GM19463 (cell line): Measurements from ENCODE around the gene PARD3.
"Not testable (repeated sequence)": the region's sequence is repeated elsewhere in the genome, so short reads cannot be mapped to it uniquely, and the experiment has no call there.

Experiments used
- ATAC-seq: cut with Tn5 transposase; IDR thresholded peaks from one replicate; pipeline ENCODE4 v1.9.1; 2021; ENCODE audit warnings: mild to moderate bottlenecking, moderate library complexity; ENCODE audit not compliant: unreplicated experiment

PARD3 gene

DNA sequence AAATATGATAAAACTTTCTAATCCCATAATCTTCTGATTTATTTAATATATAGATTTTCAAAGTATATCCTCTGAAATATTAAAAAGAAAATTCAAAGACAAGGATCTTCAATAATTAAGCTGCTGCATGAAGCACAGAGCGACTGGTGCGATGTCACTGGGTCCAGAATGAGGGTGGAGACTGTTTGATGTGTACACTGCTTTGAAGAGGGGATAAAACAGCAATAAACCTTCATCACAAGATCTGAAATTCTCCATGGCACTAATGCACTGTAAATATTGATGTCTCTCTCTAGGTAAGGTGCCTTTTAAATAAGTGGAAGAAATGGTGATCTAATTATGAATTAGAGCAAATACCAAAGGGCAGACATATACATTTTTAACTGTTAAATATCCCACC, 337.8 kb downstream of the PARD3 start:
- no peak for ATAC-seq

DNA sequence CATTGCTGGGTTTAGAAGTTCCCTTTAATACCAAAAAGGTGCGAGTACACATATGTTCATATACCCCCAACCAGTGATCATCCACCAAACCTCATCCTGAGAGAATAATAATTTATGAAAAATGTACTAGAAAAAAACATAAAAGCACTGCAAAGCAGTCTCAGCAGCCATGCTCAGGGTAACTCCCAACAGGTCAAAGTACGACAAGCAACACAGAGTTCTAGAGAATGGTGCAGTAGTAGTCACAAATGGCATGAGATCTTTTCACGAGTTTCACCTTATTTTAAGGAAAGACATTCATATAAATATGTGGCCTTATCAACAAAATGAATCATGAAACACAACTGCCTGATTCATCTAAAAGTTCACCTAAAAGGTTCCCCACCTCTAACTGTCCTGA, 338.5 kb downstream of the PARD3 start:
- ATAC-seq: no peak

DNA sequence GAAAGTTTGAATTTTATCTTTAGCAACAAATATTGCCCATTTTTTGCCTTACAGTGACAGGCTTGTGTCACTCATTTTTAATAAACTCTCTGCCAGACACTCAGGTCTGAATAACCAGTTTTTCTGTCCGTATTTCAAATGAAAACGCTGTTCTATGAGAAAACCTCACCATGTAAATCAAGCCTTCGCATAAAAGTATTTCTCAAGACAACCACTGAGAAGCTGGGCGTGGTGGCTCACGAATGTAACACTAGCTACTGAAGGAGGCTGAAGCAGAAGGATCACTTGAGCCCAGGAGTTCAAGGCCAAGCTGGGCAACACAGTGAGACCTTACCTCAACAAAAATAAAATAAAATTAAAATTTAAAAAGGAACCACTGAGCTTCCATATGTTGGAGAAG, 339.3 kb downstream of the PARD3 start:
- no peak for ATAC-seq

DNA sequence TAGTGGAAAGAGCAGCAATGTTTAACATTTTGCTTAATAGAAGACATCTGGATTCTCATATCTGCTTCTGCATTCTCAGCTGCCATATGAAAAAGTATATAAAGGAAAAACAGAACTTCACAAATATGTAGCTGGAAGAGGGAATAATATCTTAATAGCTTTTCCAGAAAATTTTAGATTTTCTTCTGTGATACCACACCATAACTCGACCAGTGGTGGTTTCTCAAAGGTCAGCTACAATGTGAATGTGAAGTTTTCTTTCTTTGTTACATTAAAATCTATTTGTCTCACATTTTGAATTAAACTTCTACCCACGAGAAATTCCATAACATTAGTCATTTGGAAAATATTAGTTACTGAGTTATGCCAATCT, 339.8 kb downstream of the PARD3 start:
- ATAC-seq: no peak

DNA sequence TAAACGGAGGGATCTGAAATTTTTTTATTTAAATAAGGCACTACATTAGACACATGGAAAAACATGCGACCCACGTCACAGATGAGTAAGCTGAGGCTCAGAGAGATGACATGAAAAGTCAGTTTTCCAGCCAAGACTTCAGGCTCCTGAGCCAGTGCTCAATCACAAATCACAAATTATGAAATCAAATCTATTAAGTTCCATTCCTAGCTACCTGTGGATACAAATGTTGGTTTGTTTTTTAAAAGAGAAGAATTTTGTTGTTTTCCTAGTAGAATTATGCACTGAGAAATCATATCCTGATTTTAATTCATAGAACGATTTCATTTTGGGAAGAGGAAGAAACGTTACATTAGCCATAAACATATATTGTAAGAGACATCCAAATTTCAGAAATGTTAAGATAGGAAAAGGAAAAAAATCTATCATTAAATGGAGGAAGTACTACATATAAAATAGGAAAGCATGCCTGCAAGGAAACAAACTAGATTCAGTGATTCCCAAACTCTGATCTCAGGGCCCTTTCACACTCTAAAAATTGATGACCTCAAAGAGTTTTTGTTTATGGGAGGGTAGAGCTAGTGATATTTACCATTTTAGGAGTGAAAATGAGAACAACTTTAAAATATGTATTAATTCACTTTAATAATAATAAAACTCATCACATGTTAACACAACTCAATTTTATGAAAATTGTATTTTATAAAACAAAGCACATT, 340.4 kb downstream of the PARD3 start:
- ATAC-seq: no peak

DNA sequence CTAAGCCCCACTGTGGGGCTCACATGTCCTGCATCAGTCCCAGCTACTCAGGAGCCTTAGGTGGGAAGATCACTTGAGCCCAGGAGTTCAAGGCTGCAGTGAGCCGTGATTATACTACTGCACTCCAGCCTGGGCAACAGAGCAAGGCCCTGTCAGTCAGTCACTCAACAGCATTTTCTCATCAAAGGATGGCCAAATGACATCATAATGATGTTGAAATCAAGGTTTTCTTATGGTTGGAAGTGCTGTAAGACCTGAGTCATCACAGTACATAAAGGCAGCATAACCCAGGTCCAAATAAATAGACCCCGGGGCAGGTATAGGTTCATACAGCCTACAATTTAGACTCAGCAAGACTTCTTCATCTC, 341.1 kb downstream of the PARD3 start:
- ATAC-seq: no peak

DNA sequence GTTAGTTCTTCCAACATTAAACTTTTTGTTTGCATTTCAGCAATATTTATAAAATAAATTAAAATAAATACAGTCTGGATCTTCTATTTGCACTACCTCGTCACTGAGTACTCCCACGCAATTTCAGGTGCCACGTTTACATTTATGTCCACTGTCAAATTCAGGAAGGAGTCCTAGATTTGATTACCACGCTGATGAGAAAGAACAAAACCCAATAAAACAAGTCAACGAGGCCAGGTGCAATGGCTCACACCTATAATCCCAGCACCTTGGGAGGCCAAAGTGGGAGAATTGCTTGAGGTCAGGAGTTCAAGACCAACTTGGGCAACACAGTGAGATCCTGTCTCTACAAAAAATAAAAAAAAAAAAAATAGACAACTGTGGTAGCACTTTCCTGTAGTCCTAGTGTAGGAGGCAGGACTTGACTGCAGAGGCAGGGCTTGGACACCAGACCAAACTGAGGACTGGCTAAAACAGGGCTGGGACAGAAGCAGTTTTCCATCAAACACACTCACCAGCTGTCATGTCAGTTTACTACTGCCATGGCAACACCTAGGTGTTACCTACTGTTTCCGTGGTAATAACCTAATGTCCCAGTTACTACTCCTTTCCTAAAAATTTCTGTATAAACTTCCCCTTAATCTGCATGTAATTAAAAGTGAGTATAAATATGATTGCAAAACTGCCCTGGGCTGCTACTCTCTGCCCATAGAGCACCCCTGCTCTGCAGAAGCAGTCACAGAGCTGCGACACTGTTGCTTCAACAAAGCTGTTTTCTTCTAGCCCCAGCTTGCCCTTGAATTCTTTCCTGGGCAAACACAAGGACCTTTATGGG, 341.7 kb downstream of the PARD3 start:
- no peak for ATAC-seq

DNA sequence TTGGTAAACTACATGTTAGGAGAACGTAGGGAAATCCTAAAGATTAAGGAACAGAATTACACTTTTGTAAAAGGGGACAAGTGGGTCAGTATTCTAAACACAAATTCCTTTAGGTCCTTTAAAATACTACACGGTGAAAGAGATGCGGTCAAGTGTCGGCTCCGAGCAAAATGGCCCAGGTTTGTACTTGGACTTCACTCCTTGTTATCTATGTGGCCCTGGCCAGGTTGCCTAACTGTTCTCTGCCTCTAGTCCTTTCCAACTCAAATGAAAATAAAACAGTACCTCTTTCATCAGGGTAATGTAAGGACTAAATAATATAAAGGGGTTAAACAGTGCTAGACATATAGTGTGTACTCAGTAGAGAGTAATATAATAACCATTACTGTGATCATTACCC, 344.8 kb downstream of the PARD3 start:
- no peak for ATAC-seq

DNA sequence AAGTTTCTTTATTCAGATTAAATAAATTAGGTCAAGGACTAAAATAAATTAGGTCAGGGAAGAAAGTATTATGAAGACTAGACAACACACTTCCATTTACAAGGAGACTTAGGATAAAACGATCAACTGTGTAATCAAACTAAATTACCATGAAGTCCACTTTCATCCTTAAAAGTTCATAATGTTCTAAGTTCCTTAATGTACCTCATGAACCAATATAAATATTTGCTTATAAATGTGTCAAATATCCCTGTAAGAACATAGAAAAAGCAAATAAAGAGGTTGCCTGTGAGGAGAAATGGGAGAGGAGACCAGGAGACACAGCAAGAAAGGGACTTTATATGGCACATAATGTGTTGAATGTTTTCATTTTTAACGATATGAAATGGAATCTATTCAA, 345.6 kb downstream of the PARD3 start:
- no peak for ATAC-seq

DNA sequence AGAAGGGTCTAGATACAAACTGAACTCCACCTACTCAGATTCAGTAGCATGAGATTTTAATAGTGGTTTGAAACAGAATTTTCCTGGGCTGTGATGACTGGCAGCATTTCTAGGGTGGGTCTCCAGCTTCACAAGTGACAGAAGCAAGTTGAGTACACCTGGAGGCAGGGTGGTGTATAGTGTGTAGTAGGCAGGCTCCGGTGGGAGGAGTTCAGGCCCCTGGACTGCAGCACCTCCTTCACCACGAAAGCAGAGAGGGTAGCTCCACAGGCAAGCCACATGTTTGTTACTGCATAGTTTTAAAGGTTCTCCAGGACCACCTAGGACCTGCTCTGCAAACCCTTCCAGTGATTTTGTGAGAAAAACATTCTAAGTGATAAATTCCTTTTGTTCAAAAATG, 347.2 kb downstream of the PARD3 start:
- no peak for ATAC-seq

DNA sequence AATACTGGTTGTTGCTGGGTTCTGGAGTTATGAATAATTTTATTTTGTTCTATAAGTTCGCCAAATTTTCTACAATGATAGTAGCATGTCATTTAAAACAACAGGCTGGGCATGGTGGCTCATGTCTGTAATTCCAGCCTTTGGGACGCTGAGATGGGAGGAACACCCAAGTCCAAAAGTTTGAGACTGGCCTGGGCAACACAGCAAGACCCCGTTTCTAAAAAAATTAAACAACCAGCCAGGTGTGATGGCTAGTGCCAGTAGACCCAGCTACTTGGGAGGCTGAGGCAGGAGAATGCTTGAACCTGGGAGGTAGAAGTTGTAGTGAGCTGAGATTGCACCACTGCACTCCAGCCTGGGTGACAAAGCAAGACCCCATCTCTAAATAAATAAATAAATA, 347.7 kb downstream of the PARD3 start:
- no peak for ATAC-seq

DNA sequence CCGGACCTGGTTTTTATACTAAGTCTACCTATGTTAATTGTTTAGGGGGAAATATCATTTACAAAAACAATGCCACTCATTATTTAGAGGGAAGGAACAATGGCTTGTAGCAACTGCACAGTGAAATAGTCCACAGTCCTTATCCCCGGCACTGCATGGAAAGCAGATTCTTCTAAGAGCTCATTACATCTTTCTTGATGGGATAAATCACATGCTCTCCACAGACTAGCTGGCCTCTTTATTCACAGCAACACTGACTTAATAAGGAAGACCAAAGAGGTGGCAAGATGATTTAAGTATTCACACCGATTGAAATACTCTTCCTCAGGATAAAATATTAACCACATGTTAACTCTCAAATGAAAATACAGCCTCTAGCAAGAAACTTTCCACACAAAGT, 349.4 kb downstream of the PARD3 start:
- no peak for ATAC-seq

DNA sequence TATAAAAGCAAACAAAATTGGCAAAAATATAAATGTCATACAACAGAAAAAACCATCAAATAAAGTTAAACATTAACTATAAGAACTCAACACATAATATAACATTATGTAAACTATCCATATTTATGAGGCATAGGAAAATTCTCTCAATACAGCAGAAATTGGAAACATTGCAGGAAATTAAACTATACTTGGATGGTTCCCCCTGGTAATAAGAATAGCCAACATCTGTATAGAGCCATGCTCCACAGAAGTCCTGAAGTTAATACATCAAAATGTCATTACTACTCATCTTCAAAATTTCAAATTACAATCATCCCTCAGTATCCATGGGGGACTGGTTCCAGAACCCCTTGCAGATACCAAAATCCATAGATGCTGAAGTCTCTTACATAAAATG, 350.5 kb downstream of the PARD3 start:
- ATAC-seq: no peak

DNA sequence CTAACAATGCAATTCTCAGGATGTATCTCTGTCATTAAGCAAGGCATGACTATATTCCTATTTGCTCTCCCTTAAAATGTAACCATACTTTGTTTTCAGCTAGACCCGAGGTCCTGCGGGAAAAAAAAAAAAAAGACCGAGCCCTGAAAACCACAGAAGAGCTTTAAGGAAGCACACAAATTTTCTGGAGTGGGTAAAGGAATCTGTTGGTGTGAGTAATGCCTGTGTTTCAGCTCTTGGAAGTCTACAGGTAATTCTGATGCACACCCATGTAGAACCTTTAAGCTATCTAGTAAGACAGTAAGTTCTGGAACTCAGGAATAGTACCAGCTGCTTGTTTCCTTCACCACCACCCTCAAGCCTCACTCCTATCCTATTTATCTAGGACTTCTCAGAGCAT, 351.1 kb downstream of the PARD3 start:
- no peak for ATAC-seq

DNA sequence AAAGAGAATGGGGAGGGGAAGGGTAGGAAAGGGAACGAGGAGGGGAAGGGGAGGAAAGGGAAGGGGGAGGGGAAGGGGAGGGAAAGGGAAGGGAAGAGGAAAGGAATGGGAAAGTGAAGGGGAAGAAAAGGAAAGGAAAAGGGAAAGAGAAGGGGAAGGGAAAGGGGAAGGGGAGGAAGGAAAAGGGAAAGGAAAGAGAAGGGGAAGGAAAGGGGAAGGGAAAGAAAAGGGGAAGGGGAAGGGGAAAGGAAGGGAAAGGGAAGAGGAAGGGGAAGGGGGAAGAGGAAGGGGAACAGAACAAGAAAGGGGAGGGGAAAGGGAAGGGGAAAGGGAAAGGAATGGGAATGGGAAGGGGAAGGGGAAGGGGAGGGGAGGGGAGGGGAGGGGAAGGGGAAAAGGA, 352.1 kb downstream of the PARD3 start:
- no peak for ATAC-seq

DNA sequence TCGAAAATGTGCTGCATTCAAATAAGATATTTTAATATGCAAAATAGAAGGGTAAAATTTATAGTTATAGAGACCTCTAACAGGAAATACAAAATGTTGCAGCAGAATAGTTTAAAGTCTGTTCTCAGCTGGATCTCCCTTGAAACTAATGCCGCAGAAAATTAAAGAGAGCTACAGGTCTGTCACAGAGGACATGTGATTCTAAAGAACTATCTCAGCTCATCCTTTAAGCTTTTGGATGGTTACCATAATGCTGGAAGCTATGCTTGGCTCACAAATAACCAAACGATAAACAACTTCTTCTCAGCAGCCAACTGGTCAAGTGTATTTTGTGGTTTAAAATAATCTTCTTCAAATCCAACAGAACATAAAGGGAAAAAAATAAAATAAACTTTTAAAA, 353.0 kb downstream of the PARD3 start:
- no peak for ATAC-seq

DNA sequence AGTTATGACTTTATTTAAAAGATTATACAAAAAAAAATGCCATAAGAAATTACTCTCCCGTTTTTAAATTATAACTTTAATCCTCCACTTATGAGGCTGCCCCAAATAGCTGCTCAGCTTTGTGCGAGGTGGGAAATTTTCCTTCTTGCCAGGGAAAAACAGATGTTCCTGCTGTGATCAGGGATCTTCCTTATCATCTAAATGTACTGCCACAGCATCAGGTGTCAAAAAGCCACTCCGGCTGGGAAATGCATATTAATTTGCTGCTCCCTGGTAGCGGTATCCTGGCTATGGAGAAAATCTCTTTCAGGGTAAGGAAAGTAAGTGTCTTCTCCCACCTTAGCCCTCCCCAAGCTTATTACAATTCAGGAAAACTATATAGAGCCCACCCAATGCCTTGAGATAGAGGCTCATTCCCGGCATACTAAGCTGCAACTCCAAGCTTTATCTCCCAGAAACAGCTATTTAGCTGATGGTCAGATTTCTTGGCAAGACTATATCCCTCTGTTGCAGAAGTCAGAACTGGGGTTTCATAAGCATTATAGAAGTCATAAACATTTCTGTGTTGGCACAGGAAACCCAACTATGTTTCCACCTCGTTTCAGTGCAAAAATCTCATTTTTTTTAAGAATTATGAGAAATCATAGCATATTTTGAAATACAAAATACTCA, 360.4 kb downstream of the PARD3 start:
- ATAC-seq: no peak

DNA sequence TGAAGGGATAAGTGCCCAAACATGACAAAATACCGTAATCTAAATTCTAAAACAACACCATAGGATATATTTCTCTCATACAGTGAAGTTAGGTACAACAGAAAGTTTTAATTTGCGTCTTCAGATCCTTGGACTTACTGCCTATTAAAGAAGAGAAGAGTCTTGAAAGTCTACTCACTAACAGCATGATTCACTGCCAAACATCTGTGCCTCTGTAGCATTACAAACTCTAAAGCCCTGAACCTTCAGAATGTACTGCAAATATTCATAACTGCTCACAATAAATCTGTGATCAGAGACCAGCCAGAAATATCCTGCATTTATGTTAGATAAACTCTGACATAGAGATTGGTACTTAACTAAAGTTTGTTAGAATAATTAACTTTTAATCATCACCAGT, 365.3 kb downstream of the PARD3 start:
- no peak for ATAC-seq

DNA sequence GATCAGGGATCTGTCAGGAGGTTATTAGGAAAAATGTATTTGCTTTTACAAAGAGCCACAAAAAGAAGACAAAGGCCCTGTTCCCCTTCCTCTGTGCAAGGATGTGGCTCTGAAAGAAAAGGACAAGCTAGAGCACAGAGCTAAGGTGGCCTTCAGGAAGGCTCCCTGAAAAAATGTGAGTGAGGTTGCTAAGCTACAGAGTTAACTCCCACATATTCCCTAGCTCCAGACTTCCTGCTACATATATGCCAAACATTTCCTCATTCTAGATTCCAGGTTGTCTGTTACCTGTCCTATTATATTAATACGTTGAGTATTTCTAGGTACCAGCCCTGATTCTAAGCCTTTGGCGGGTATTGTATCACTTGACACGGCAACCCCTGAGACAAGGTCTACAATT, 369.0 kb downstream of the PARD3 start:
- no peak for ATAC-seq

DNA sequence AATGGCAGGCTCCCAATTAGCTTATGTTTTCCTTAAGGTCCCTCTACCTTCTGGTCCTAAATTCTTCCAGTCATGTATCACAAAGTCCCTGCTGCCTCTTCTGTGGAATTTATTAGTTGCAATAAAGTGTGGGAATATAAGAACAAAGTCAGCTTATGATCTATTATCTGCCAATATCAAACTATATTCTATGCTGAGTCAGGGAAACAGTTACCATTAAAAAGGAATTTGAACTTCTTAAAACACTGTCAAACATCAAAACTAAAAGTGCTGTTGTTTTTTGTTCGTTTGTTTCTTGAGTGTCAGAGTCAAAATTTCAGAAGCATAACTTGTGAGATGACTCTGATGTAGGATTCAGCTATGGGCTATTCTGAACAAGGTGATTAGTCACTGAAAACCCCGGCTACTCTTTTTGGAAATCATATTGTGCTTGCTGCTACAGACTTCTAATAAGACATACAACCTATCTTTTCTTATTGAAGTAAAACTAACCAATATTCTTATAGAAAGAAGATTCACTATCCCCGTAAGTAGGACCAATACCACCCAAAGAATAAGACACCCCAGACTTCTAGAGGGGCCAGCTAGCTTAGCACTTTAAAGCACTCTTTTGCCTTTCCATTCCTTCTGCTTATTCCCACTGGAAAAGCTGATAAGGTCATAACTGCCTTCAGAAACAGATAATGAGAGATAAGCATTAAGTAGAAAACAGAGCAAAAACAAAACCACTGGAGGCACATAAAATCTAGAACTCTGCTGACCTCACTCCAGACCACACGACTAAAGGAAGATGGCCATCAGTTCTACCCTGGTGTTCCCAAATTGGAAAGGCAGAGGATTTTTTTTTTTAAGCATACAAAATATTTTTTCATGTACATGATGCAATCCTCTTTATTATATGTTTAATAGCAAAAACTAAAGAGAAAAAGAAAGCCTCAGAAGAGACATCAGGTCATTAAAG, 370.6 kb downstream of the PARD3 start:
- no peak for ATAC-seq

DNA sequence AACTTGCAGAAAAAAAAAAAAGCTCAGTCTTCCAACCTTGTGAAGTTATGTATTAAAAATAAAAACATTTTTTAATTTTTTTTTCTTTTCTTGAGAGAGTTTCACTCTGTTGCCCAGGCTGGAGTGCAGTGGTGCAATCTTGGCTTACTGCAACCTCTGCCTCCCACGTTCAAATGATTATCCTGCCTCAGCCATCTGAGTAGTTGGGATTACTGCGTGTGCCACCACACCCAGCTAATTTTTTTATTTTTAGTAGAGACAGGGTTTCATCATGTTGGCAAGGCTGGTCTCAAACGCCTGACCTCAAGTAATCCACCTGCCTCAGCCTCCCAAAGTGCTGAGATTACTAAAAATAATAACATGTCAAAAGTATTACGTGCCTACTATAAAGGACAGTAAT, 375.7 kb downstream of the PARD3 start:
- not testable (repeated sequence) for ATAC-seq
